ENCODE measurements around the gene ROBO1.

The ROBO1 gene

GRCh38 chr3:78868570-78868969 lies 899.2 kb downstream of the ROBO1 start:
- no peak for DNase-seq

GRCh38 chr3:78867409-78868372 lies 900.1 kb downstream of the ROBO1 start:
- DNase-seq: peak; percentile 83

DNA sequence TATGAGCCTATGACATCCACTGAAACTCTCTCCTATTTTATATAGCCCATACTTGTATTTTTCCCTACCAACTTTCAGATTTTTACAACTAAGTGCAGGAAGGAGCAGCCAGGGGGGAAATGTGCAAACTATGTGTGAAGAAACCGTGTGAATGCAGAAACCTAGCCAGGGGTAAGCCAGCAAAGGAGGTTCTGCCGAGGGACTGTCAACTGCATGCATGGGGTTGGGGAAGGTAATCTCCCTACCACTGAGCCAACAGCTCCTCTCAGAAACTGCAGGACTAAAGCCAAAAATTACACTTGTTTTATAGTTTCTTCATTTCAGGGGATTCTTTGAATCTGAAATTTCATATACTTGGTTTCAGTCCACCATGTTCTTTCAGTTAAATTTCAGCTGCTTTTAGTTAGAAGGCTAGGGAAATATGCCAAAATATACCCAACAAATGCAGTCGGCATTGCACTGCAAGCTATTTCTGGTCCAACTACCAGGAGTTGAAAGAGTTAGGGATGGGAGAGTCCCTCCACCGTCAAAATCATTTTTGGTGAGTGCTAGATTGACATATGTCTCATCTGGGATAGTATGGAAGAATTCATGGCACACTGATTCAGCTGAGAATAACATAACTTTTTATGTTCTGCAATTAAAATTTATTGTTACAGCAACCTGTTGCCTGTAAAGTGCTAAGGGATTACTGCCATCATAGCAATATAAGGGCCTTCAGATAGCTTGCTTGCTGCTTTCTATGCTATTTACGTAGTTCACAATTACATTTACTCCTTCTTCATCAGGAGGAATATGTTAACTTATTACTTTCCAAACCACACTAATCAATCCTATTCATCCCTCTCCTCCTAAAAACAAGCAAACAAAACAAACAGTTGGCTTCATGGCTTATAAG lies 904.2 kb downstream of the ROBO1 start:
- no peak for DNase-seq

DNA sequence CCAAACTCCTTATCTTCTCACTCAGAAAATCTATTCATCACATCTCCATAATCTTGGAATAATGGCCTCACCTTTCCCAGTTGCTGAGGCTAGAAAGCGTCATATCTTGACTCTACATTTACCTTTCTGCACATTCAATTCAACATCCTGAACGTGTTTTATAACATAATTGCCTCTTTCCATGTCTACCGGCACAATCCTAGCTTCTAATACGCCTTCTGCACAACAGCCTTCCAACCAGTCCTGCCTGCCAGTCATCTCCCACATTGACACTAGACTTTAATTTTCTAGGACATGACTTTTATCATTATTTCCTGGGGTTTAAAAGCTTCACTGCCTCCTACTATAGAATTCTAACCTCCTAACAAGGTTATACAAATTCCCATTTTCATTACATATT lies 906.6 kb downstream of the ROBO1 start:
- no peak for DNase-seq

GRCh38 chr3:78860567-78860966 lies 907.2 kb downstream of the ROBO1 start:
- DNase-seq: no peak

DNA sequence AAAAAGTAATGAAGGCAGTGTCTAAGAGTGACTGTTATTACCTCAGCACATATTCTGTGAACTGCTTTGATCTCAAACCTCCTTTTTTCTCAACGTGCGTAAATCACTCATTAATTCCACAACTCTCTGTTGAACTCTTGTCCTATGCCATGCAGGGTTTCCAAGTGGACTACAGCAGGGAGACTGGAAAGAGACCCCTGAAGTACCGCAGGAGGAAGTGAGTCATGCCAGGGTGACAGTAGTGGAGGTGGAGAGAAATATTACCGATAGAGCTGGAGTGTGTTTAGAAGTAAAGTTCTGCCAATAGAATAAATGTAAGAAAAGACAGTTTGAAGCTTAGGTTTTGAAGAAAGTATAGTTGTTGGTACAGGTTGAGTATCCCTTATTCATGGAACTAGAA lies 908.9 kb downstream of the ROBO1 start:
- no peak for DNase-seq

DNA sequence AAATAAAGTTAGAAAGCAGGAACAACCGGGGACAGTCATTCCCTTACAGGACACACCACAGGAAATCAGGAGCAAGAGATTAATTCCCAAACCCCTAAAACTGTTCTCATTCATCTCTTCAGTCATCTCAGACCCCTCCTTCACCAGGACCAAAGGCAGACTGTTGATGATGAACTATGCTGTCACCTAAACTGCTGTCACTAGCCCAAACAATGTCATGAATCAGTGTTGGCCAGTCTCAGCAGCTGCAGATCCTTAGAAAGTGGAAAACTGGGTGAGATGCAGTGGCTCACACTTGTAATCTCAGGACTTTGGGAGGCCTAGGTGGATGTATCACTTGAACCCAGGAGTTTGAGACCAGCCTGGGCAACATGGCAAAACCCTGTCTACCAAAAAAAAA lies 909.6 kb downstream of the ROBO1 start:
- no peak for DNase-seq

DNA sequence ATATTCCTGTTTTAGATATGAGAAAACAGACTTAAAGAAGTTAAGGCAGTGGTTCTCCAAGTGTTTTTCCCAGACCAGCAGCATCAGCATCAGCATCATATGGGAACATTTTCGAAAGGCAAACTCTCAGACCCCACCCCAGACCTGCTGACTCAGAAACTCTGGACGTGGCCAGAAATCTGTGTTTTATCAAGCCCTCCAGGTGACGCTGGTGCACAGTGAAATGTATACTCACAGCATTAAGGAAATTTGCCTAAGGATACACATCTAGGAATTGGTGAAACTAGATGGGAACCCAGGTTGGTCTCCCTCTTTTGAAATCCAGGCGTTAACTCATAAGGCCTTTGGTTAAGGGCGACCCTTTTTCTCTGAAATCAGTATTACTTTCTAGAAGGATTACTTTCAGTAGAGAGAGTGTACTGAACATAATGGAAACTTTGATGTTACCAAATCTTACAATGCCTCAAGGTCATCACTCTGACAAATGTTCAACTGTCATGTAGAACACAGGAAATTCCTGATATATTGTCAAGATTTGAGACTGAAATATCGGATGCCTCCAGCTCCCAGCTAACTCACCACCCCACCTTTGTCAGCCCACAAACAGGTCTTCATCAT lies 910.2 kb downstream of the ROBO1 start:
- no peak for DNase-seq

GRCh38 chr3:78856164-78856563 lies 911.6 kb downstream of the ROBO1 start:
- DNase-seq: no peak

- DNase-seq: no peak
Measured at GRCh38 chr3:78855190-78855589, 912.6 kb downstream of the ROBO1 start.

GRCh38 chr3:78848392-78849288 lies 919.2 kb downstream of the ROBO1 start:
- DNase-seq: no peak

DNA sequence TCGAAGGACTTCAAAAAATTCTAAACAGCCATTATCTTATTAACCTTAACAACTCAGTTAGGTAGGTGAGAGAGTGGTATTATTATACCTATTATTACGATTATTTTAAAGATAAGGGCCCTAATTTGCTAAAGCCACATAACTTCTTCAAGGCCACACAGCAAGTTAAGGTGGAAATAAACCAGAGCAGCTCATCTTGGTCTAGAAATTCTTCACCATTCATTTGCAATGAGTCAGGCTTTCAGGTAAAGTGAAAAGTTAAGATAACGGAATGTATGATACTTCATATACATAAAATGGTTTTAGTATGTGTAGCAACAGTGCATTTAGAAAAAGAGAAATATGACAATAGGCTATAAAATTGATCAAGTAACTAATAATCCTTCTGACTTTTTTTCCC lies 920.2 kb downstream of the ROBO1 start:
- DNase-seq: no peak

DNA sequence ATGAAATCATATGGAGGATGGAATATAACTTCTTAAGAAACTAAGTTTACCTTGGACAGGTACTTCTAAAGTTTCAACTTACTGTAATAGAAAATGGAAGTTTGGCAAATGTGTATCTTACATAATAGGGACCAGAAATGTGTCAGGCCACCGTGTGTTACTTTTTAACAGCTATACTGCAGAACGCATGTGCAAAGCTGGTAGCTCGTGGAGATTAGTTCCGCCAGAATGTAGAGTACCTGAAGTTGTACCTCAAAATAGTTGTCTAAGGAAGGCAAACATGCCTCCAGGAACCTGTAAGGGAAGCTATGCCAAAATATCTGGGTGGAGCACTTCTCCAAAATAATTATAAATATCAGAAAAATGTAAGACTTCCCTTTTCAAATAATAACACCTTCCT lies 920.6 kb downstream of the ROBO1 start:
- DNase-seq: no peak

- DNase-seq: peak; percentile 81
Measured at GRCh38 chr3:78846718-78847117, 921.1 kb downstream of the ROBO1 start.

DNA sequence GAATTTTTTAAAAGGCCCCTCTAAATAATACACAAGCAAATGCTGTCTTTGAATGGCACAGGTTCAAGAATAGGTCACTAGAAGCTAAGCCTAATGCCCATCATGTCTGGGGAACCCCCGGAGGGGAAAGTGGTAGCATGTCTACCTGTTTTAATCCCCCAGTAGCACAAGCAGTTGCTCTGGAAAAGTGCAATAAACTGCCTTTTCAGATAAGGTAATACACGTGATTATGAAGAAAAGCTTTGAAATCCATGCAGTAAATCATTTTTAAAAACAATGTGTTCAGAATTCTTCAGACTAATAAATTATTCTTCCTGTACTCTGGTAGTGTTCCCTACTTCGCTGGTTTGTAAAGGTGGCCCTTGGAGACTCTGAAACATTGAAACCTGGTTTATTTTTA lies 922.2 kb downstream of the ROBO1 start:
- DNase-seq: no peak

DNA sequence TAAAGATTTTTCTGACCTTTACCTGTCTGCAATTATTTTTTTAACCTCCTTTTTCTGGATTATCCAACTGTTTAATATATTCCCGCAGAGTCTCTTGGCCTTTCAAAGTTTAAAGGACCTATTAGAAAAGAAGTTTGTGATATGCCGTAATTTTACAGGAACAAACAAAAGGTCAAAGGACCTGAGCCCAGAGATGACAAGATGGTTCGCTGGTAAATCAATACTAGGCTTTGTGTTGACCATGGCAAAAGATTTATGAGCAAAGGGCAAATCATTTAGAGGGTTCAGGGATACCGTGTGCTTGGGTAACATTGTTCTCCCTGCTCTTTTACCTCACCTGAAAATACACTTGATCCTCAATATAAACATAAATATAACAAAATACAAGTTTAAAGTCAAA lies 923.5 kb downstream of the ROBO1 start:
- no peak for DNase-seq

GRCh38 chr3:78839693-78840092 lies 928.1 kb downstream of the ROBO1 start:
- no peak for DNase-seq

- DNase-seq: no peak
Measured at GRCh38 chr3:78838362-78838761, 929.4 kb downstream of the ROBO1 start.

- no peak for DNase-seq
Measured at GRCh38 chr3:78834910-78835309, 932.9 kb downstream of the ROBO1 start.

DNA sequence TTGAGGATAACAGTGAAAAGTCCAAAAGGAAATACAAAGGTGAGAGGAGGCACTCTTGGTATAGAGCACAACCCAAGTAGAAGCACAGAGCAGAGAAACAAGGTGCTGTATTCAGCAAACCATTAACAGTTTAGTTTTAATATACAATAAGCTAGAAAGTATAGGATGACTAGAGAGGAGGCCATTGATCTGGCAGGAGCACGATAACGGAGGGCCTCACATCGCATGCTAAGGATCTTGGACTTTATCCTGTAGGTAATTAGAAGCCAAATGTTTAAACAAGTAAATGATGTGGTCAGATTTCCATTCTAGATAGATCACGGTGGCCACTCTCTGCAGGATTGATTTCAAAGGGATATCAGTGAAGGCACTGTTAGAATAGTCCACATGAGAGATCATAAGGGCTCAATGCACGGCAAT lies 935.0 kb downstream of the ROBO1 start:
- DNase-seq: no peak

DNA sequence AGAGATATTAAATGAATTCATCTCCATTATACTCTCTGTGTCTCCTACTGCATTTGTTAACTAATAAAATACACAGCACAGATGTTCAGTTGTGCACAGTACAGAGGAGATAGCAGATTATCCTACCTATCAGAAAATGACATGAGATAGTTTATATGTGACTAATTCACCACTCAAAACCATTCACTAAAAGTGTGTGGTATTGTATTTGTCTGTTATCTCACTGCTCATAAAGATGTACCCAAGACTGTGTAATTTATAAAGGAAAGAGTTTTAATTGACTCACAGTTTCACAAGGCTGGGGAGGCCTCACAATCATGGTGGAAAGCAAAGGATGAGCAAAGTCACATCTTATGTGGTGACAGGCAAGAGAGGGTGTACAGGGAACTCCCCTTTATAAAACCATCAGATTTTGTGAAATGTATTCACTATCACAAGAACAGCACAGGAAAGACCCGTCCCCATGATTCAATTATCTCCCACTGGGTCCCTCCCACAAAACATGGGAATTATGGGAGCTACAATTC lies 936.3 kb downstream of the ROBO1 start:
- DNase-seq: no peak

- no peak for DNase-seq
Measured at GRCh38 chr3:78830470-78830869, 937.3 kb downstream of the ROBO1 start.
